GM12878 (cell line): ENCODE results near the gene LINC00237.

Experiments used
- BACH1 ChIP-seq: fragments of 450-650 bp; IDR thresholded peaks from 2 replicates; pipeline ENCODE4 v1.6.1; 2017; ENCODE audit warnings: mild to moderate bottlenecking, borderline replicate concordance
- CEBPB ChIP-seq, 2 experiments: fragments of 150-350 bp in 1 of 2; IDR thresholded peaks; 2 replicates each; pipeline ENCODE4 v1.6.1; 2012 to 2014; ENCODE audit warnings: low read depth in 2 of 2, low read length in 2 of 2, borderline replicate concordance in 1 of 2, inconsistent platforms in 1 of 2
- MEF2A ChIP-seq: IDR thresholded peaks from 2 replicates; pipeline ENCODE4 v1.6.1; 2011; ENCODE audit warnings: low read depth, mild to moderate bottlenecking, low read length, moderate library complexity; ENCODE audit not compliant: insufficient read depth
- POLR2A ChIP-seq: IDR thresholded peaks from 2 replicates; pipeline ENCODE4 v1.6.1; 2011; ENCODE audit warnings: low read depth, mild to moderate bottlenecking, low read length
- TF ChIP-seq, protein P1 (sequence below), 3 experiments: IDR thresholded peaks in 2 of 3; conservative IDR thresholded peaks in 1 of 3; 2 replicates each; pipeline ENCODE4 v1.5.1; 2011; ENCODE audit warnings: low read depth in 3 of 3, low read length in 3 of 3, mild to moderate bottlenecking in 3 of 3, control low read depth in 2 of 3, moderate library complexity in 2 of 3, inconsistent platforms in 1 of 3, mixed read lengths in 1 of 3; ENCODE audit not compliant: control insufficient read depth in 2 of 3, insufficient read depth in 1 of 3; ENCODE audit errors: extremely low read depth in 1 of 3

DNA sequence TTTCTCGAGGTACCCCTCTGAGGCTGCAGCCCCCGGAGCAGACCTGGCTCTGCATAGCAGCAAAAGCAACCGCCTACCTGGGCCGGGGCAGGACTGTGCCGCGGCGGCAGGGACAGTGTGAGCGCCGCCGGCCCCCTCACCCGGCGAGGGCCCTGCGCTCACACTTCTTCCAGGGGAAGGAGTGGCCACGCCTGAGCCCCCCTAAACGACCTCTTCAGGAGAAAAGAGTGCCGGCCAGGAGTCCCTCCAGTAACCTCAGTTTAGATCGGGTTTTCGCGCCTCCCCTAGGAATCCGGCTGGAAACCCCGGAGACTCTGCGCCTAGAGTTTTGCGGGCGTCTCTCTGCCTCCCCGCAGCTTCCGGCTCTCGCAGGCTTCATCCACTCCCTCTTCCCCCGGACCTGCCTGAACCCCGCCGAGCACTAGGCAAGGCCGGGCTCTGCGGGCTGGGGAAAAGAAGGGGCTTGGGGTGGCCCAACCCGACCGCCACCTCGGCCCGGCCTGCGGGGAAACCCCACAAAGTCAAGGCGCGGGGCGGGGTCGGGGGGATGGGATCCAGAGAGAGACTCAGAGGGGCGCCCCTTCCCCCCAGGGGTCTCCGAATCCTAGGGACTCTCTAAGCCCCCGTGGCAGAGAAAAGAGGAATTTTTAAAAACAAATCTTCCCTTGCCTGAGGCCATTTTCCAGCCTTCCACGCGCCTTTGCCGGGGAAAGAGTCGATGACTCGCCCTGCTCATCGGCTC is 558 bp downstream of the LINC00237 start:
- no peak for TF ChIP-seq CEBPB (IDR thresholded peaks at IDR 0.05; ENCODE audit: borderline replicate concordance in 1 of 2, low read depth in 2 of 2, low read length in 2 of 2)
- TF ChIP-seq, protein P1, sequence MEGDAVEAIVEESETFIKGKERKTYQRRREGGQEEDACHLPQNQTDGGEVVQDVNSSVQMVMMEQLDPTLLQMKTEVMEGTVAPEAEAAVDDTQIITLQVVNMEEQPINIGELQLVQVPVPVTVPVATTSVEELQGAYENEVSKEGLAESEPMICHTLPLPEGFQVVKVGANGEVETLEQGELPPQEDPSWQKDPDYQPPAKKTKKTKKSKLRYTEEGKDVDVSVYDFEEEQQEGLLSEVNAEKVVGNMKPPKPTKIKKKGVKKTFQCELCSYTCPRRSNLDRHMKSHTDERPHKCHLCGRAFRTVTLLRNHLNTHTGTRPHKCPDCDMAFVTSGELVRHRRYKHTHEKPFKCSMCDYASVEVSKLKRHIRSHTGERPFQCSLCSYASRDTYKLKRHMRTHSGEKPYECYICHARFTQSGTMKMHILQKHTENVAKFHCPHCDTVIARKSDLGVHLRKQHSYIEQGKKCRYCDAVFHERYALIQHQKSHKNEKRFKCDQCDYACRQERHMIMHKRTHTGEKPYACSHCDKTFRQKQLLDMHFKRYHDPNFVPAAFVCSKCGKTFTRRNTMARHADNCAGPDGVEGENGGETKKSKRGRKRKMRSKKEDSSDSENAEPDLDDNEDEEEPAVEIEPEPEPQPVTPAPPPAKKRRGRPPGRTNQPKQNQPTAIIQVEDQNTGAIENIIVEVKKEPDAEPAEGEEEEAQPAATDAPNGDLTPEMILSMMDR (IDR thresholded peaks at IDR 0.05 in 2 of 3, conservative IDR thresholded peaks at IDR 0.05 in 1 of 3; ENCODE audit: control insufficient read depth in 2 of 3, extremely low read depth in 1 of 3, insufficient read depth in 1 of 3, low read depth in 3 of 3, low read length in 3 of 3): no peak
- TF ChIP-seq BACH1: no peak
- no peak for TF ChIP-seq POLR2A
- no peak for TF ChIP-seq MEF2A
